Peyer's patch (tissue), 4 donors: Measurements from ENCODE around the gene LCE2C.

Experiments used
- POLR2A ChIP-seq, 2 donors: fragments of 450-650 bp; IDR thresholded peaks; one replicate each; pipeline ENCODE4 v1.5.1; 2017; ENCODE audit warnings: antibody characterized with exemption in 2 of 2, mild to moderate bottlenecking in 2 of 2, moderate library complexity in 2 of 2
- TF ChIP-seq, protein P1 (sequence below), 6 experiments: fragments of 450-650 bp in 4 of 6; fragments of 200-600 bp in 2 of 6; sonication (generic) in 1 of 6; IDR thresholded peaks; one replicate each; pipeline ENCODE4 v1.5.1; 2017 to 2019; ENCODE audit warnings: antibody characterized with exemption in 6 of 6, mild to moderate bottlenecking in 3 of 6, moderate library complexity in 1 of 6

DNA sequence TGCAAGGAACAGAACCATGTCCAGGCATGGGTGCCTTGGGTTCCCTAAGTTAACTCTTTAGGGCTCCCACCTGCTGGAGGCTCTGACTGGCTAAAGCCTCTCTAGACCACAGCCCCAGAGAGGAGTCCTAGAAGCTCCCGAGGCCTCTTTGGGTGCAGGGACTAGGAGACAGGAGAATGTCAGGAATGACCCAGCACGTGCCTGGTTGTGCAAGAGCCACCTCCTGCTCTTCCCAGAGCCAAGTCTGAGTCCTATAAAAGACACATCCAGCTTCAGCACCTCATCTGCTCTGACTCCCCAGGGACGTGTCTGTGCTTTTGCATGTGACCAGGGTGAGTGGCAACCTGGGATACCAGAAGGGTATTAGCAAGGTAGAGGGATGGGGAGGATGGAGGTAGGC lies 12.0 kb upstream of the LCE2C start, which contains the start of gene LCE2D:
- TF ChIP-seq, protein P1, sequence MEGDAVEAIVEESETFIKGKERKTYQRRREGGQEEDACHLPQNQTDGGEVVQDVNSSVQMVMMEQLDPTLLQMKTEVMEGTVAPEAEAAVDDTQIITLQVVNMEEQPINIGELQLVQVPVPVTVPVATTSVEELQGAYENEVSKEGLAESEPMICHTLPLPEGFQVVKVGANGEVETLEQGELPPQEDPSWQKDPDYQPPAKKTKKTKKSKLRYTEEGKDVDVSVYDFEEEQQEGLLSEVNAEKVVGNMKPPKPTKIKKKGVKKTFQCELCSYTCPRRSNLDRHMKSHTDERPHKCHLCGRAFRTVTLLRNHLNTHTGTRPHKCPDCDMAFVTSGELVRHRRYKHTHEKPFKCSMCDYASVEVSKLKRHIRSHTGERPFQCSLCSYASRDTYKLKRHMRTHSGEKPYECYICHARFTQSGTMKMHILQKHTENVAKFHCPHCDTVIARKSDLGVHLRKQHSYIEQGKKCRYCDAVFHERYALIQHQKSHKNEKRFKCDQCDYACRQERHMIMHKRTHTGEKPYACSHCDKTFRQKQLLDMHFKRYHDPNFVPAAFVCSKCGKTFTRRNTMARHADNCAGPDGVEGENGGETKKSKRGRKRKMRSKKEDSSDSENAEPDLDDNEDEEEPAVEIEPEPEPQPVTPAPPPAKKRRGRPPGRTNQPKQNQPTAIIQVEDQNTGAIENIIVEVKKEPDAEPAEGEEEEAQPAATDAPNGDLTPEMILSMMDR (IDR thresholded peaks at IDR 0.05): no peak
- no peak for TF ChIP-seq POLR2A (IDR thresholded peaks at IDR 0.05)
